Kidney tubule cell (primary cell): ENCODE data around the gene C15orf39.

Experiments used
- DNase-seq: peaks from one replicate; pipeline ENCODE4 v3.0.0-alpha.2; 2018; ENCODE audit warnings: low spot score

Gene C15orf39

GRCh38 chr15:75197062-75197630 lies 4.5 kb upstream of the C15orf39 start:
- no peak for DNase-seq

GRCh38 chr15:75198560-75199356 lies 2.9 kb upstream of the C15orf39 start:
- peak; percentile 36 for DNase-seq

GRCh38 chr15:75199357-75199940 lies 2.2 kb upstream of the C15orf39 start:
- DNase-seq, result no peak

GRCh38 chr15:75200391-75200764 lies 1.3 kb upstream of the C15orf39 start:
- no peak for DNase-seq

- DNase-seq, result peak; percentile 91
These were observed 692 bp upstream of the C15orf39 start for GRCh38 chr15:75200765-75201615.

- peak; percentile 82 for DNase-seq
These were observed 752 bp downstream of the C15orf39 start for GRCh38 chr15:75202251-75203016.

- peak; percentile 18 for DNase-seq
These were observed 1.6 kb downstream of the C15orf39 start for GRCh38 chr15:75203017-75203907.

GRCh38 chr15:75203908-75204263 lies 2.2 kb downstream of the C15orf39 start:
- no peak for DNase-seq

GRCh38 chr15:75204340-75205063 lies 2.8 kb downstream of the C15orf39 start:
- DNase-seq, result peak; percentile 92

- no peak for DNase-seq
These were observed 3.3 kb downstream of the C15orf39 start for GRCh38 chr15:75205064-75205395.

GRCh38 chr15:75206006-75206405 lies 4.3 kb downstream of the C15orf39 start:
- DNase-seq, result no peak

- no peak for DNase-seq
These were observed 5.3 kb downstream of the C15orf39 start for GRCh38 chr15:75206803-75207617.

- DNase-seq, result no peak
These were observed 6.2 kb downstream of the C15orf39 start for GRCh38 chr15:75207618-75208500.

GRCh38 chr15:75208501-75209288 lies 7.0 kb downstream of the C15orf39 start:
- DNase-seq, result no peak

- DNase-seq, result no peak
These were observed 7.6 kb downstream of the C15orf39 start for GRCh38 chr15:75209289-75209676.

GRCh38 chr15:75210811-75211230 lies 9.1 kb downstream of the C15orf39 start:
- no peak for DNase-seq

- DNase-seq, result no peak
These were observed 9.9 kb downstream of the C15orf39 start for GRCh38 chr15:75211436-75212199.
